ENCODE measurements around the gene KLHL40. TPM values are rescaled to one million over a fixed set of nuclear protein-coding genes. Genes with fewer than 3 reads are reported as not detected.

Gene KLHL40
- total RNA-seq, 2 donors from 2014 or later: not detected

DNA sequence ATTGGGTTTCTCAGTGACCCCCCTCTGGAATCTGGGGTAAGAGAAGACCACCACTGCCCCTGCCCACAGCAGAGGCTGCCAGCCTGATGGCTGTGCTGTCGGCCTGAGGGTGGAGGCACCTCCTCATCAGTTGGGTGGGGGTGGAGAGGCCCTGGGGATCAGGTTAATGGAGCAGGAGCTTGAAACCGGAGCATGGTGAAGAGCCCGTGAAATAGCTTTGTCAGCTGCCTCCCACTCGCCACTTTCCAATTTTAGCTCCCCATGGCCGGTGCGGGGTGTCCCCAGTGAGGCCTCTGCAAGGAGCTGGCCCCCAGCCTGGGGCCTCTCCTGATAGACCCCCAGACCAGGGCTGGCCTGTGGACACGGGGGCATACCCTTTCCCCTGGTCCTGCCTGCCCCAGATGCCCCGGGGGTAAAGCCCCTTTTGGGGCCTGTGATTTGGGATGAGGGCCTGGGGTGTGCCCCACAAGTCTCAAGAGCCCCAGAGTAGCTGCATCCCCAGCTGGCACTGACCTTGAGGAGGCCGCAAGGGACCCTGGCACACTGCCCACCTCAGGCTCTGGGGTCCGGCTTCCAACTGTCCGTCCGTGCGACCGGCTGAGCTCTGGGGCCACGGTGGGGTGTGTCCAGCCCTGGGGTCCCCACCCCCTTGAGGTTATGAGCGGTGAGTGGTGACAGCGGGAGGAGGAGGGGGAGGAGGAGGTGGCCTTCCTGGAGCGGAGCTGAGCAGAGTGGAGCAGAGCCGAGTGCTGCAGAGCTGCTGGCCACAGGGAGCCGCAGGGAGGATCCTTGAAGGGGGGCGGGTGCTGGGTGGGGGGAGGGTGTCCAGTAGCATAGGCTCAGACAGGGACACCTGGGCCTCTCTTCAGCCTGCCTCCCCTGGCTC, 17.0 kb downstream of the KLHL40 start, which contains the start of gene HHATL:
Gene HHATL (minus strand): TSS at position 733 of the 886 bp plus-strand sequence. CDS start 1,972 bp downstream, outside the sequence.
- ATAC-seq (replicated peaks in 1 of 2): no peak
- H3K4me3 Mint-ChIP-seq: no peak within 1 kb of the TSS
- H3K9me3 Mint-ChIP-seq: no peaks in the 10 kb centered on the region
- no peak for DNase-seq
- peaks cover 9% of the 10 kb centered on the region for H3K27me3 Mint-ChIP-seq (ENCODE audit: low read depth)
- no peak within 1 kb of the TSS for H3K27ac Mint-ChIP-seq
- H3K4me1 Mint-ChIP-seq (ENCODE audit: low read depth): peaks cover 9% of the 10 kb centered on the region
- H3K36me3 Mint-ChIP-seq (ENCODE audit: insufficient read depth in 2 of 2): no peaks in the 10 kb centered on the region

DNA sequence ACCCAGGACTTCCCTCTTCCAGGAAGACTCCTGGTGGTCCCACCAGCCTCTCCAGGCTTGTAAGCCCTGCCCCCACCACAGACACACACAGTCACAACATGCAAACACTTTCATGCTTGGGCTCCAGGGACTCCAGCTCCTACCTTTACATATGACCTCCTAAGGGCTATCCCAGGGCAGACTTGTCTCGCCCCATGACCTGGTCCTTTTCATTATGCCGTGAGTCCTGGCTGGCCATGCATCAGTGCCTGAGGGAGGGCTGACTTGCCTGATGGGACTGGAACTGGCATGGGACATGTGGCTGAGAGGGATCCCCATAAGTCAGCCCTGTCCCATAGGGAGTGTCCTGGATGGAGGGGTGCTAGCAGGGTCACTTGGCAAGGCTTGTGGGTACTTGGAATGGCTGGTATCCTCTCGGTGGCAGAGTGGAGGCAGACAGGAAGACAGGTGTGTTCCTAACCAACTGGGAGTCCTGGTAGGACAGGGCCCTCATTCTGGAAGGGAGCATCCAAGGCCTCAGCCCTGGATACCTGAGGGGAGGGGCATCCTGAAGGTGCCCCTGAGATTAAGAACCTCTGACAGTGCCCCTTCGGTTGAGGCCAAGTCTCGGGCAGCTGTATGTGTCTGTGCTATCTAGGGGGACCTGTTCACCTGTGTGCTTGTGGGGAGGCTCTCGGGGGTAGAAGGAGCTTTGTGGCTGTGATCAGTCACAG, 17.8 kb downstream of the KLHL40 start:
- peaks cover 9% of the 10 kb centered on the region for H3K4me1 Mint-ChIP-seq (ENCODE audit: low read depth)
- no peaks in the 10 kb centered on the region for H3K9me3 Mint-ChIP-seq
- peaks cover 9% of the 10 kb centered on the region for H3K27me3 Mint-ChIP-seq (ENCODE audit: low read depth)
- no peak overlapping the region for H3K4me3 Mint-ChIP-seq
- H3K36me3 Mint-ChIP-seq (ENCODE audit: insufficient read depth in 2 of 2): no peaks in the 10 kb centered on the region
- DNase-seq (no peak), ATAC-seq (replicated peaks in 1 of 2) (no peak)
- H3K27ac Mint-ChIP-seq: no peak overlapping the region

DNA sequence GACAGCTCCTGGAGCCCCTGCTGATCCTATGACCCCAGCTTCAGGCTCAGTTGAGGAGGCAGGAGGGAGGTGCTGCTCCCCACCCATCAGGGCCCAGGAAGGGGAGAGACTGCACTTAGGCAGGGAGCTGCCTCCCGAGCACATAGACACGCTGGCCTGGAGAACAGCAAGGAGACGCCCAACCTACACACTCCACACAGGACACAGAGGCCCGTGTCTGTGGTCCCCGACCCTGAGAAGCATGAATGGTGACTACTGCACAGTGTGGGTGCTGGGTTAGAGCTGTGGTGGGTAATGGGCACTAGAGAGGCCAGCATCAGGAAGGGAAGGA, 18.3 kb downstream of the KLHL40 start:
- Mint-ChIP-seq H3K27me3 (ENCODE audit: low read depth) (peaks cover 9% of the 10 kb centered on the region), H3K4me1 (ENCODE audit: low read depth) (peaks cover 8% of the 10 kb centered on the region), H3K36me3 (ENCODE audit: insufficient read depth in 2 of 2) (no peaks in the 10 kb centered on the region), H3K9me3 (no peaks in the 10 kb centered on the region), H3K27ac (no peak overlapping the region), H3K4me3 (no peak overlapping the region)
- ATAC-seq (replicated peaks in 1 of 2) (no peak), DNase-seq (no peak)

DNA sequence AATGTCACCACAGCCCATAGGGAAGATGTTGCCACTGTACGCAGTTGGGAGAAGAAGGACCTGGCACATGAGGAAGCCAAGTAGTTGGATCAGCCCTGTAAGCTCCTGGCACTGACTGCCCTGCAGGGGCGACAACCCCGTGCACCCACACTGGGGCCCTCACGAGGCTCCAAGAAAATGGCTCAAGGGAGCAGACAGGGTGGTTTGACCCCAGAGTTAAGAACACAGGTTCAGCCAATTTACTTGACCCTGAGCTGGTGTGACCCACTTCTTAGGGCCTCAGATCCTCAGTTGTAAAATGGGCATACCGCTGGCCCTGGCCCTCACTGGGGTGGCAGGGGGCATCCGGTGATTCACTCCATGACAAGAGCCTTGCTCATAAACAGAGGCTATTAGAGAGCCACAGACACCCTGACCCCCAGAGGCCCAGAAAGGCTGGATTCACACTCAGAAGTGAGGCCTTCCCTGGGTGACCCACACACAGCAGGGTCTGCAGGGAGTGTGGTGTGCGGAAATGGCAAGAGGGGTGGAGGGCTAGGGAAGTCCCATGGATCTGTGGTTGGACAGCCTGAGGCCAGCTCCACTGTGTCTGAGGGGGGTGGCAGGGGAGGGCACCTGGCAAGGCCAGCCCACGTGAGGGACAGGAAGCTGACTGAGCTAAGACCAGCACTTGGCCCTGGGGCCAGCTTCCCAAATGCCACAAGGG, 19.0 kb downstream of the KLHL40 start:
- Mint-ChIP-seq H3K4me1 (ENCODE audit: low read depth) (peaks cover 5% of the 10 kb centered on the region), H3K4me3 (no peak overlapping the region), H3K27ac (no peak overlapping the region), H3K27me3 (ENCODE audit: low read depth) (peaks cover 9% of the 10 kb centered on the region), H3K36me3 (ENCODE audit: insufficient read depth in 2 of 2) (no peaks in the 10 kb centered on the region), H3K9me3 (no peaks in the 10 kb centered on the region)
- DNase-seq (no peak), ATAC-seq (replicated peaks in 1 of 2) (no peak)

DNA sequence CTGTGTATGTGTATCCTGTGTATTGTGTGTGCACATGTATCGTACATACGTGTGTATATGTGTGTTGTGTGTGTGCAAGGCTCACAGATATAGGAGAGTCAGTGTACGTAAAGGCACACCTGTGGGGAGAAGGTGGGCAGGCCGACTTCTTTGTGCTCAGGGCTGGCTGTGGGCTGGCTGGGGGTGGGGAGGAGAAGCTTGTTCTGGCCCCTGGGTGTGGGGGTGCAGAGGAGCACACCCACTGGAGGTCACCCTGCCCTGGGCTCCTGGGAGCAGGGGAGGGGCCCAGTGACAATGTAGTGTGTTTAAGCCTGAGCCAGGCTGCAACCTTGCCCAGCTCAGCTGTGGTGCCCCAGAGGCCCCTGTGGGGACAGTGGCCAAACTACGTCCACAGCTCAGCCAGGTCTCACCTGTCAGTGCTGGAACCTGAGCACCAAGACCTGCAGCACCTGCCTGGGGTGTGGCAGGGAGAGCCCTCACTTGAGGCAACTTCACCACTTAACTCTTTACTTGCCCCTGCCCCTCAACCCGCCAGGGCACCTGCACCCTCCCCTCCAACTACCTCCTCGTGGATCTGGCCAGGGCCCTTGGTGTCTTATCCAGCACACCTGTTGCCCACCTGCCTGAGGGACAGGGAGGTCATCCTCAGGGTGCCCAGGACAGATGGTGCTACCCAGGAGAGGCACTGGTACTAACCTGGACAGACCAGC, 19.9 kb downstream of the KLHL40 start:
- no peaks in the 10 kb centered on the region for H3K36me3 Mint-ChIP-seq (ENCODE audit: insufficient read depth in 2 of 2)

DNA sequence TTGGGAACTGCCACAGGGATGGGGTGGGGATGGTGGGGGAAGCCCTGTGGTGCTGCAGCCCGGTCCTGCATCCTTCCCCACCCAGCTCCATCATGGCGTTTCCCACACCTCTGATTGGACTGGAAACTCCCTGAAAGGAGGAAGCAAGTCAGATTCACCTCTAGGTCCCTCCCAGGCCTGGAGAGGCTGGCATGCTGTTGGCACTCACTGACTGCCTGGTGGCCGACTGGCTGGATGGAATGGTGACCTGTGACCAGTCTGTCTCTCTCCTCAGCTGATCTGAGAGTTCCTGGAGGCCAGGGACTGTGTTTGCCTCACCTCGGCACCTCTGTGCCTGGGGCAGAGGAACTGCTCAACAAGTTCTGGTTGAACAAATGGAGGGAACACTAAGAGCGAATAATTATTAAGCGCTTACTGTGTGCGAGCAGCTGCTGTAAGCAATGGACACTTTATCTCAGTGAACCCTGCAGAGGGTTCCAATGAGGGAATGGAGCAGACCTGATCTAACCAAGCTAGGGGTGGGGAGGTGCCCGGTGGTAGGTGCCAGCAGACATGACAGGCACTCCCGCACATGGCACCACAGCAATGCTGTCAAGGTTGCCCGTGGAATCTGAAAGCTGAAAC, 20.7 kb downstream of the KLHL40 start:
- Mint-ChIP-seq H3K27me3 (ENCODE audit: low read depth) (peaks cover 5% of the 10 kb centered on the region), H3K9me3 (no peaks in the 10 kb centered on the region), H3K27ac (no peak overlapping the region), H3K4me3 (no peak overlapping the region), H3K36me3 (ENCODE audit: insufficient read depth in 2 of 2) (no peaks in the 10 kb centered on the region), H3K4me1 (ENCODE audit: low read depth) (peaks cover 5% of the 10 kb centered on the region)
- ATAC-seq (replicated peaks in 1 of 2) (no peak), DNase-seq (no peak)

More for the DNA sequence above, 19.9 kb downstream of the KLHL40 start:
- Mint-ChIP-seq H3K4me1 (ENCODE audit: low read depth) (peaks cover 5% of the 10 kb centered on the region), H3K9me3 (no peaks in the 10 kb centered on the region), H3K4me3 (no peak overlapping the region), H3K27ac (no peak overlapping the region), H3K27me3 (ENCODE audit: low read depth) (peaks cover 9% of the 10 kb centered on the region)
- no peak for ATAC-seq (replicated peaks in 1 of 2)
- DNase-seq: no peak

DNA sequence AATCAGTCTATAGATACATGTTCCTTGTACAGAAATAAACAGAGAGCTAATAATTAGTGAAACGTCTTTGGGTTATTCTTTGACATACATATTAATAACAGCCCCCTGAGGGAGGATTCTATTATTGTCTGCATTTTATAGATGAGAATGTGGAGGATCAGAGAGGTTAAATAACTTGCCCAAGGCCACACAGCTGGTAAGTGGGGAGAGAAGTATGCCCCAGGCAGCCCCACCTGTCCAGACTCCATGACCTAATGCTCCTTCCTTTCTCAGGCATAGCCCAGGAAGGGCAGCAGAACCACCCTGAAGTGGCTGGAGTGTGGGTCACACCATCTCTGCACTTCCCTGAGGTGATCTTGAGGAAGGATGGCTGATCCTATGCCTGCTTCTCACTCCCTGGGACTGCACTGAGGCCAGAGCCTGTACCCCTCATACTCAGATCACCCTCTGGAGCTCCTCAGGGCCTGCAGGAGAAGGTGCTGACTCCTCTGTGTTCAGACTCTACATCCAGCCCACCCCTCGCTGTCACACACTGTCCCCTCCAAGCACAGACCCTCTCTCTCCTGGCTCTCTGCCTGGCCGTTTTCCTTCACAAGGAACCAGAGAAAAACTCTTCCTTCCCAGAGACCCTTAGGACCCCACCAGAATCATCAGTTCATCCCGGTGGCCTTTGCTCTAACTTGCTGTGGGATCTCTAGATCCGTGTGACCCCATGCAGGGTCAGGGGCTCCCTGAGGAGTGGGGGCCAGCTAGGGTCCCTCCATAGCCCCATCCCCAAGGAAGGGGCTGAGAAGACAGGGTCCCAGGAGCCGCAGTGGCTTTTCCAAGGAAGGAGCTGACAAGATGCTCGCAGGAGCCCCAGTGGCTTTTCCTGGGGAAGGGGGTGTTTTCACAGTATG, 21.6 kb downstream of the KLHL40 start:
- DNase-seq (no peak), ATAC-seq (replicated peaks in 1 of 2) (no peak)
- Mint-ChIP-seq H3K36me3 (ENCODE audit: insufficient read depth in 2 of 2) (no peaks in the 10 kb centered on the region), H3K4me1 (ENCODE audit: low read depth) (no peaks in the 10 kb centered on the region), H3K27ac (no peak overlapping the region), H3K9me3 (no peaks in the 10 kb centered on the region), H3K4me3 (no peak overlapping the region), H3K27me3 (ENCODE audit: low read depth) (no peaks in the 10 kb centered on the region)

DNA sequence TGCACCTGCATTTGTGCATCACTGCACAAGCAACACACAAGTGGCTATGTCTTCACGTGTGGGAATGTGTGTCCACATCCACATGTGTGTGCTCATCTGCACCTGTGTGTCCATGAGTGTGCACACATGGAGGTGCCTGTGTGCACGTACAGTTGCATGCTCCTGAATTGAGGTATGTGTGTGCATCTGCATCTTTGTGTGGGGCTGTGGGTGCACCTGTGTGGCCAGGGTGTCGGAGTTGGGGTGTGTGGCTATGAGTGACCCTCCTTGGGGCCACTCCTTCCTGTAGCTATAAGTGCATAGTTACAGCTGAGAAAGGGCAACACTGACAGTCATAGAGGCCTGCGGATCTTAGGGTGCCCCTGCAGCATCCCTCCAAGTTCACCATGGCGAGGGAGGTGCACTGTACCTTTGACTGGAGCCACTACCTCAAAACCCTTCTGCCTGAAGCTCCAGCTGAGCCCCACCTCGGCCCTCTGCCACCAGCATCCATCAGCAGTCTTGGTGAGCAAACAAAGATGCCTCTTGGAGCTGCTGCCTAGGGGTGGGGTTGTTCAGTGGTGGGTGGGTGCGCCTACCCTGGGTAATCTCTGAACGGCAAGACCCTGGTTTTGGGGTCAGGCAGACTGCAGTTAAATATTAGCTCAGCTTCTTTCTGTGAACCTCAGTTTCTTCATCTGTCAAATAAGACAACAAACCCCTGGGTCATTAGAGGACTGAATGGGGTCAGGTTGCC, 22.5 kb downstream of the KLHL40 start:
- no peaks in the 10 kb centered on the region for H3K36me3 Mint-ChIP-seq (ENCODE audit: insufficient read depth in 2 of 2)
- H3K4me3 Mint-ChIP-seq: no peak overlapping the region
- DNase-seq (no peak), ATAC-seq (replicated peaks in 1 of 2) (no peak)
- no peak overlapping the region for H3K27ac Mint-ChIP-seq
- H3K27me3 Mint-ChIP-seq (ENCODE audit: low read depth): no peaks in the 10 kb centered on the region
- no peaks in the 10 kb centered on the region for H3K9me3 Mint-ChIP-seq
- H3K4me1 Mint-ChIP-seq (ENCODE audit: low read depth): no peaks in the 10 kb centered on the region

DNA sequence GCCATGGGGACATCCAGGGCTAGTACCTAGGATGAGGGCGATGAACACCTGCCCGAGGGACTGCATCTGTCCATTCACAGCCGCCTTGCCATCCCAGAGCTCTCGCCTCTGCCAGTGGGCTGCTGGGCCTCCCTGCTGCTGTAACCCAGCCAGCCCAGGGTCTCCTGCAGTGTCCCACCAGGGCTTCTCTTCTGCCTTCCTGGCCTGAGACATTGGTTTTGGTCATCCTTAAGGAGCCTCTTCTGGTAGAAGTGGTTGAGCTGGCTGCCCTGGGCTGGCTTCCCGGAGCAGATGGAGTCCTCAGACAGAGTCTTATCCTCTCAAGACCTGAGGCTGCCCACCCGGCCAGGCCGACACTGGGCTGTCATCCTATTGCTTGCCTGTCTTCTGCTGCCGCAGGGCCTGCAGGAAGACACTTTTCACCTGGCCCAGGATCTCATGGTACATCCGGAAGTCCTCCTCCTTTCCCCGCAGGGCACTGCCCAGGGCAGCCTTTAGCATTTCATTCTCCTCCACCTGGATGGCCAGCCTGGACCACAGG, 23.3 kb downstream of the KLHL40 start:
- Mint-ChIP-seq H3K36me3 (ENCODE audit: insufficient read depth in 2 of 2) (no peaks in the 10 kb centered on the region), H3K9me3 (no peaks in the 10 kb centered on the region), H3K27ac (no peak overlapping the region), H3K4me1 (ENCODE audit: low read depth) (no peaks in the 10 kb centered on the region), H3K4me3 (no peak overlapping the region), H3K27me3 (ENCODE audit: low read depth) (no peaks in the 10 kb centered on the region)
- DNase-seq (no peak), ATAC-seq (replicated peaks in 1 of 2) (no peak)

DNA sequence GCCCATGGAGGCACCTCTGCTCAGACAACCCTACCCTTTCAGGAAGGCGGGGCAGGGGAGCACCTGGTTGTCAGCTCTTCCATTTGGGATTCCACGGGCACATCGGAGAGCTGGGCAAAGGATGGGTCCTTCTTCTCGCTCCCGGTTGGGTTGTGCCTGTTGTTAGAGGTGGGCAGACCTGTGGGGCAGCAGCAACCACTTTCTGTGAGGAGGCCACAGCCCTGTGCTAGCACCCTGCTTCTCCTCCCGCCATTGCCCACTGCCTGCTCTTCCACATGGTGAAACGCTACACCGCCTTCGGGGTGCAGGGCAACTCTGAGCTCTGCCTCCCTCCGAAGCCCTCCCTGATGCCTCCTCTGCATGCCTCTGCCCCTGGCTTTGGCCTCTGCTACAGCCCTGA, 24.3 kb downstream of the KLHL40 start:
- no peaks in the 10 kb centered on the region for H3K27me3 Mint-ChIP-seq (ENCODE audit: low read depth)
- H3K4me3 Mint-ChIP-seq: no peak overlapping the region
- no peak for DNase-seq
- no peak overlapping the region for H3K27ac Mint-ChIP-seq
- no peaks in the 10 kb centered on the region for H3K36me3 Mint-ChIP-seq (ENCODE audit: insufficient read depth in 2 of 2)
- no peak for ATAC-seq (replicated peaks in 1 of 2)
- no peaks in the 10 kb centered on the region for H3K4me1 Mint-ChIP-seq (ENCODE audit: low read depth)
- H3K9me3 Mint-ChIP-seq: no peaks in the 10 kb centered on the region

DNA sequence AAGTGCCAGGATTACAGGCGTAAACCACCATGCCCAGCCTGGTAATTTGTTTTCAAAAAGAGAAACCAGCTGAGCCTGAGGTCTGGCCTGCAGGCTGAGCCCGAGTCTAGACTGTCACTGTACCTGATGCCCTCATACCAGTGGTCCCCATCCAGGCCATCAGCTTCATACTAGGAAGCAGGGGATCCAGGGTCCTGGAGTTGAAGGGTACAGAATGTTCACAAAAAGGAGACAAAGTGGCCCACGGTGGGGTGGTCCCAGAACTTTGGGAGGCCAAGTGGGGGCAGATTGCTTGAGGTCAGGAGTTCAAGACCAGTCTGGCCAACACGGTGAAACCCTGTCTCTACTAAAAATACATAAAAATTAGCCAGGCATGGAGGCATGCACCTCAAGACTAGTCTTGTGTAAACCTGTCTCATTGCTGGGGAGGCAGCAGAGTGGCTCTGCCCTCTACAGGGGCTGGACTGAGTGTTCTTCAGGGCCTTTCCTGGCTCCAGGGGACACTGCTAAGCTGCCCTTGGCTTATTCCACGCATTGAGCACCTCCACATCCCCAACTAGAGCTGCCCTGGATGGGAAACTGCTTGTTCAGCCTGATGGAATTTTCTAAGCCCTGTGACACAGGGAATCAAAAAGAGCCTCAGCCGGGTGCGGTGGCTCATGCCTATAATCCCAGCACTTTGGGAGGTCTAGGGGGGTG, 25.1 kb downstream of the KLHL40 start:
- H3K4me3 Mint-ChIP-seq: no peak overlapping the region
- no peak overlapping the region for H3K27ac Mint-ChIP-seq
- no peaks in the 10 kb centered on the region for H3K4me1 Mint-ChIP-seq (ENCODE audit: low read depth)
- DNase-seq (no peak), ATAC-seq (replicated peaks in 1 of 2) (no peak)
- H3K36me3 Mint-ChIP-seq (ENCODE audit: insufficient read depth in 2 of 2): no peaks in the 10 kb centered on the region
- H3K9me3 Mint-ChIP-seq: no peaks in the 10 kb centered on the region
- no peaks in the 10 kb centered on the region for H3K27me3 Mint-ChIP-seq (ENCODE audit: low read depth)

Measured in activated T-cell treated with anti-CD3 and anti-CD28 coated beads, Interleukin-2, amount 50 U/mL, for 72 hours (primary cell).